ENCODE measurements around the gene MYOCOS.

GRCh38 chr1:171625225-171625624 lies 3.2 kb downstream of the MYOCOS start:
- TF ChIP-seq CTCF (IDR thresholded peaks at IDR 0.05 in 8 of 11, conservative IDR thresholded peaks at IDR 0.05 in 3 of 11) = no peak
- TF ChIP-seq POLR2A (IDR thresholded peaks at IDR 0.05) = no peak
- no peak for TF ChIP-seq POLR2AphosphoS5 (IDR thresholded peaks at IDR 0.05)

Data from spleen (tissue), 7 donors.